Small intestine (tissue), 4 donors: ENCODE measurements around the gene UHRF2. TPM values are rescaled to one million over a fixed set of nuclear protein-coding genes. Genes with fewer than 3 reads are reported as not detected.

ENCODE experiments used
- polyA plus RNA-seq, 4 donors: library from polyadenylated mRNA; stranded (reverse) in 3 of 4; unstranded in 1 of 4; fragments of 200-250 nt in 3 of 4; fragments of 120-200 nt in 1 of 4; gene quantifications; one replicate each; pipeline versions ENCODE4 v1.2.1 to v1.2.3, GENCODE V29; 2013
- donor health status: healthy with polysubstance abuse.
- donor health status: Bipolar disorder and iron deficiency.
- donor health status: healthy.

UHRF2 gene
- polyA plus RNA-seq, 4 donors, result 12.5 to 47.7 (median 13.1) TPM

Other genes with a start within 250 kb of the UHRF2 start
- gene IL33, start 197.4 kb upstream of the UHRF2 start, polyA plus RNA-seq, result 10 to 100 TPM in 2 of 4 donors, 1 to 10 TPM in 1, under 1 TPM in 1; 0.45 to 18.7 (median 5.7) TPM
- not detected for gene TPD52L3, start 84.8 kb upstream of the UHRF2 start, polyA plus RNA-seq
- gene GLDC, start 232.5 kb downstream of the UHRF2 start, polyA plus RNA-seq, result 1 to 10 TPM in 1 of 4 donors, under 1 TPM in 2, not detected in 1; 0.63 to 8.4 (median 0.81) TPM